Lower leg skin (tissue), 3 donors: ENCODE measurements around the gene RBBP5.

Source experiments
- POLR2A ChIP-seq, 2 donors: fragments of 450-650 bp; IDR thresholded peaks; one replicate each; pipeline ENCODE4 v1.6.1; 2016 to 2017; ENCODE audit warnings: antibody characterized with exemption in 2 of 2, mild to moderate bottlenecking in 1 of 2, moderate library complexity in 1 of 2
- TF ChIP-seq, protein P1 (sequence below), 3 donors: fragments of 450-650 bp; IDR thresholded peaks; one replicate each; pipeline ENCODE4 v1.5.1; 2016; ENCODE audit warnings: antibody characterized with exemption in 3 of 3, mild to moderate bottlenecking in 3 of 3, moderate library complexity in 2 of 3

DNA sequence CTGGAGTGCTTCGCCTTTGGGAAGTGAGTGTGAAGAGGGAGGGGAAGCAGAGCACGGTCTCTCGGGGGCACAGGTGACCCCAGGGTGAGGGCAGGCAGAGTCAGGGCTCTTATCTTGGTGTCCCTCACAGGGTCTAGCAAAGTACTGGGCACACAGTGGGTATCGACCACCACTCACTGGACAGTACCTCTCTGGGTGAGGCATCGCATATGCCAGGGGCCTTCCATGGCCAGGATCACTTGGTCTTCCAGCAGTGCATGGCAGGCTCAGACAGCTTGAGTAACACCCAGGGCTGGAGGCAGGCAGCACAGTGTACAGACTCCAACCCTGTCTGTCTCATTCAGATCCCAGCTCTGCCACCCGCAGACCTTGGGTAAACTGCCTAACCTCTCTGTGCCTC is 62.1 kb downstream of the RBBP5 start:
- TF ChIP-seq, protein P1, sequence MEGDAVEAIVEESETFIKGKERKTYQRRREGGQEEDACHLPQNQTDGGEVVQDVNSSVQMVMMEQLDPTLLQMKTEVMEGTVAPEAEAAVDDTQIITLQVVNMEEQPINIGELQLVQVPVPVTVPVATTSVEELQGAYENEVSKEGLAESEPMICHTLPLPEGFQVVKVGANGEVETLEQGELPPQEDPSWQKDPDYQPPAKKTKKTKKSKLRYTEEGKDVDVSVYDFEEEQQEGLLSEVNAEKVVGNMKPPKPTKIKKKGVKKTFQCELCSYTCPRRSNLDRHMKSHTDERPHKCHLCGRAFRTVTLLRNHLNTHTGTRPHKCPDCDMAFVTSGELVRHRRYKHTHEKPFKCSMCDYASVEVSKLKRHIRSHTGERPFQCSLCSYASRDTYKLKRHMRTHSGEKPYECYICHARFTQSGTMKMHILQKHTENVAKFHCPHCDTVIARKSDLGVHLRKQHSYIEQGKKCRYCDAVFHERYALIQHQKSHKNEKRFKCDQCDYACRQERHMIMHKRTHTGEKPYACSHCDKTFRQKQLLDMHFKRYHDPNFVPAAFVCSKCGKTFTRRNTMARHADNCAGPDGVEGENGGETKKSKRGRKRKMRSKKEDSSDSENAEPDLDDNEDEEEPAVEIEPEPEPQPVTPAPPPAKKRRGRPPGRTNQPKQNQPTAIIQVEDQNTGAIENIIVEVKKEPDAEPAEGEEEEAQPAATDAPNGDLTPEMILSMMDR (IDR thresholded peaks at IDR 0.05): no peak
- TF ChIP-seq POLR2A (IDR thresholded peaks at IDR 0.05): no peak
